A673 (cell line): Measurements from ENCODE around the gene CPLX3.

Experiments
- EZH2 ChIP-seq: fragments of 200-600 bp; sonication (generic); IDR thresholded peaks from 2 replicates; pipeline ENCODE4 v1.6.1; 2017; ENCODE audit warnings: borderline replicate concordance, low read depth, mild to moderate bottlenecking, mixed read lengths, antibody characterized with exemption, low read length; ENCODE audit not compliant: poor library complexity, severe bottlenecking
- TF ChIP-seq, protein P1 (sequence below): fragments of 300-800, 200-600 bp; sonication (generic); conservative IDR thresholded peaks from 2 replicates; pipeline ENCODE4 v1.5.1; 2017; ENCODE audit warnings: low read depth, mild to moderate bottlenecking, antibody characterized with exemption, low read length, moderate library complexity, mixed read lengths

DNA sequence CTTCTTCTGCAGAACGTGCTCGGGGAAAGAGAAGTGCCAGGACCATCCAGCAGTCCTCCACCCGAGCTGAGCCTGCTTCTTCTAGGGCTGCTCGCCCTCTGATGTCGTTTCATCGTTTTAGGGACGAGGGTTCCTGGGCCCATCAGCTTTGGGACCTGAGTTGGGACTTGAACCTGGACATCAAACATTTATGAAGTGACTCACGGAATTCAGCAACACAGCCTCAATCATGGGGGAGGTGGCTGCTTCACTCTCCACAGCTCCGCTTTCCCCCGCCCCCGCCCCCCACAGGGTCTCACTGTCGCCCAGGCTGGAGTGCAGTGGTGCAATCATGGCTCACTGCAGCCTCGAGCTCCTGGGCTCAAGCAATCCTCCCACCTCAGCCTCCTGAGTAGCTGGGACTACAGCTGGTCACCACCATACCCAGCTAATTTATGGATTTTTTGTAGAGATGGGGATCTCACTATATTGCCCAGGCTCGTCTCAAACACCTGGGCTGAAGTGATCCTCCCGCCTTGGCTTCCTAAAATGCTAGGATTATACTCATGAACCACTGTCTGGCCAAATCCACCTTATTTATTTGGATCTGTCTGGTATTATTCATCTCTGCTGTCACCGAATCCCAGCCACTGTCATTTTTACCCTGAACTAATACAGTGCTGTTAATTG is 47.5 kb downstream of the CPLX3 start:
- TF ChIP-seq, protein P1, sequence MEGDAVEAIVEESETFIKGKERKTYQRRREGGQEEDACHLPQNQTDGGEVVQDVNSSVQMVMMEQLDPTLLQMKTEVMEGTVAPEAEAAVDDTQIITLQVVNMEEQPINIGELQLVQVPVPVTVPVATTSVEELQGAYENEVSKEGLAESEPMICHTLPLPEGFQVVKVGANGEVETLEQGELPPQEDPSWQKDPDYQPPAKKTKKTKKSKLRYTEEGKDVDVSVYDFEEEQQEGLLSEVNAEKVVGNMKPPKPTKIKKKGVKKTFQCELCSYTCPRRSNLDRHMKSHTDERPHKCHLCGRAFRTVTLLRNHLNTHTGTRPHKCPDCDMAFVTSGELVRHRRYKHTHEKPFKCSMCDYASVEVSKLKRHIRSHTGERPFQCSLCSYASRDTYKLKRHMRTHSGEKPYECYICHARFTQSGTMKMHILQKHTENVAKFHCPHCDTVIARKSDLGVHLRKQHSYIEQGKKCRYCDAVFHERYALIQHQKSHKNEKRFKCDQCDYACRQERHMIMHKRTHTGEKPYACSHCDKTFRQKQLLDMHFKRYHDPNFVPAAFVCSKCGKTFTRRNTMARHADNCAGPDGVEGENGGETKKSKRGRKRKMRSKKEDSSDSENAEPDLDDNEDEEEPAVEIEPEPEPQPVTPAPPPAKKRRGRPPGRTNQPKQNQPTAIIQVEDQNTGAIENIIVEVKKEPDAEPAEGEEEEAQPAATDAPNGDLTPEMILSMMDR = no peak
- TF ChIP-seq EZH2 = no peak
